HepG2 (cell line): Measurements from ENCODE around the gene TOB1. TPM values are rescaled to one million over a fixed set of nuclear protein-coding genes. Genes with fewer than 3 reads are reported as not detected.

Experiments used
- AFF4 ChIP-seq: sonication (generic); formaldehyde crosslinking; IDR thresholded peaks from 2 replicates; pipeline ENCODE4 v1.4.0; 2020; ENCODE audit warnings: missing genetic modification reagents
- ARHGAP35 ChIP-seq: sonication (generic); formaldehyde crosslinking; IDR thresholded peaks from 2 replicates; pipeline ENCODE4 v1.9.0; 2022; ENCODE audit warnings: mild to moderate bottlenecking, inconsistent platforms, moderate library complexity, missing genetic modification reagents, borderline replicate concordance
- ARID5B ChIP-seq: IDR thresholded peaks from 2 replicates; pipeline ENCODE4 v1.4.0; 2020; ENCODE audit warnings: mild to moderate bottlenecking, missing genetic modification reagents
- DDIT3 ChIP-seq: sonication (generic); formaldehyde crosslinking; IDR thresholded peaks from 2 replicates; pipeline ENCODE4 v1.4.0; 2020; ENCODE audit warnings: mild to moderate bottlenecking, missing genetic modification reagents
- ELF1 ChIP-seq: sonication (generic); formaldehyde crosslinking; IDR thresholded peaks from 2 replicates; pipeline ENCODE4 v1.4.0; 2020; ENCODE audit warnings: missing genetic modification reagents
- GATA4 ChIP-seq: sonication (generic); IDR thresholded peaks from 2 replicates; pipeline ENCODE4 v1.6.1; 2016; ENCODE audit warnings: antibody characterized with exemption, low read depth, borderline replicate concordance
- HDAC6 ChIP-seq: fragments of 200-600 bp; sonication (generic); IDR thresholded peaks from 2 replicates; pipeline ENCODE4 v1.7.0; 2017; ENCODE audit warnings: mild to moderate bottlenecking, antibody characterized with exemption, low read length, low read depth
- HNRNPLL ChIP-seq: fragments of 200-400 bp; formaldehyde crosslinking; IDR thresholded peaks from 2 replicates; pipeline ENCODE4 v1.6.1; 2017; ENCODE audit warnings: mild to moderate bottlenecking, low read depth, low read length; ENCODE audit not compliant: poor library complexity, severe bottlenecking
- KDM5A ChIP-seq: fragments of 200-600 bp; sonication (generic); IDR thresholded peaks from 2 replicates; pipeline ENCODE4 v1.7.0; 2018; ENCODE audit warnings: antibody characterized with exemption, mild to moderate bottlenecking, low read length, borderline replicate concordance
- NCOA5 ChIP-seq: sonication (generic); formaldehyde crosslinking; IDR thresholded peaks from 2 replicates; pipeline ENCODE4 v1.4.0; 2020; ENCODE audit warnings: missing genetic modification reagents
- SOX6 ChIP-seq, 2 experiments: fragments of 450-650 bp in 1 of 2; sonication (generic) in 1 of 2; formaldehyde crosslinking in 1 of 2; IDR thresholded peaks; 2 replicates each; pipeline versions ENCODE4 v1.4.0 to v1.6.1; 2017 to 2020; ENCODE audit warnings: antibody characterized with exemption in 1 of 2, mild to moderate bottlenecking in 1 of 2, missing genetic modification reagents in 1 of 2
- SRSF4 ChIP-seq: fragments of 200-400 bp; formaldehyde crosslinking; IDR thresholded peaks from one replicate; pipeline ENCODE4 v1.6.1; 2018; ENCODE audit warnings: mild to moderate bottlenecking, low read depth, low read length, moderate library complexity; ENCODE audit not compliant: poor library complexity, severe bottlenecking
- TBX3 ChIP-seq: fragments of 450-650 bp; IDR thresholded peaks from 2 replicates; pipeline ENCODE4 v1.6.1; 2017; ENCODE audit warnings: antibody characterized with exemption, mild to moderate bottlenecking, inconsistent platforms, borderline replicate concordance
- ZBTB34 ChIP-seq: sonication (generic); formaldehyde crosslinking; IDR thresholded peaks from 2 replicates; pipeline ENCODE4 v1.8.0; 2022; ENCODE audit warnings: mild to moderate bottlenecking, missing genetic modification reagents
- ZNF124 ChIP-seq: sonication (generic); formaldehyde crosslinking; IDR thresholded peaks from 2 replicates; pipeline ENCODE4 v1.4.0; 2020; ENCODE audit warnings: missing genetic modification reagents
- ZNF34 ChIP-seq: sonication (generic); formaldehyde crosslinking; IDR thresholded peaks from 2 replicates; pipeline ENCODE4 v1.4.0; 2020; ENCODE audit warnings: mild to moderate bottlenecking, missing genetic modification reagents, borderline replicate concordance
- ZNF678 ChIP-seq: sonication (generic); formaldehyde crosslinking; IDR thresholded peaks from 2 replicates; pipeline ENCODE4 v1.4.0; 2020; ENCODE audit warnings: mild to moderate bottlenecking, missing genetic modification reagents
- polyA plus RNA-seq, 8 experiments: library from polyadenylated mRNA; depleted of rRNA in 3 of 8; stranded (reverse) in 7 of 8; unstranded in 1 of 8; fragments of >200 nt; fragmentation: Illumina TruSeq in 4 of 8; extraction: Trizol in 4 of 8; gene quantifications; 2 replicates each; pipeline versions ENCODE4 v1.2.1 to v1.2.3, GENCODE V29; 2011 to 2016; ENCODE audit warnings: low read depth in 4 of 8, missing spikeins in 1 of 8, mixed read lengths in 1 of 8; ENCODE audit not compliant: insufficient read depth in 1 of 8
- total RNA-seq, 5 experiments: library from RNA; depleted of rRNA; stranded (reverse); fragments of >200 nt; fragmentation: Illumina TruSeq; extraction: Trizol; gene quantifications; 2 replicates each; pipeline ENCODE4 v1.2.3, GENCODE V29; 2016; ENCODE audit warnings: low read depth in 1 of 5

The TOB1 gene
- total and polyA plus RNA-seq, 2 of the 13 experiments (the other 11 are each of a cell fraction or from before 2014, with no cell fraction given), result 21.9 to 57.7 TPM

GRCh38 chr17:50853015-50853615, 13.0 kb downstream of the TOB1 start (continued):
- TF ChIP-seq SOX6 (IDR thresholded peaks at IDR 0.05), result no peak
- peak; percentile 84 for TF ChIP-seq SOX6 (CRISPR knock-in tag; IDR thresholded peaks at IDR 0.05)
- no peak for TF ChIP-seq ZNF34 (CRISPR knock-in tag)
- TF ChIP-seq ARHGAP35 (CRISPR knock-in tag), result 0 out of 2 replicates have a peak, but pooled peaks have one; percentile 33
- TF ChIP-seq NCOA5 (CRISPR knock-in tag), result no peak
- TF ChIP-seq ZBTB34 (CRISPR knock-in tag), result no peak
- no peak for TF ChIP-seq HNRNPLL
- no peak for TF ChIP-seq DDIT3
- peak; percentile 69 for TF ChIP-seq ARID5B (CRISPR knock-in tag)
- TF ChIP-seq ZNF678, result no peak
- TF ChIP-seq ZNF124 (CRISPR knock-in tag), result peak; percentile 55; the same call in 1 of the 2 replicates
- no peak for TF ChIP-seq SRSF4
- TF ChIP-seq KDM5A, result no peak
- TF ChIP-seq AFF4 (CRISPR knock-in tag), result no peak
- TF ChIP-seq GATA4, result 0 out of 2 replicates have a peak, but pooled peaks have one; percentile 24
- TF ChIP-seq ELF1 (CRISPR knock-in tag), result no peak
- TF ChIP-seq HDAC6, result no peak
- no peak for TF ChIP-seq TBX3
